SKM-1 treated with dmso at 0.1 percent for 144 hours (cell line): ENCODE measurements around the gene EPGN.

ENCODE experiments used
- DNase-seq: peaks from one replicate; lab custom pipeline; 2025; ENCODE audit not compliant: unreplicated experiment; lab: John Stamatoyannopoulos, UW

The EPGN gene

DNA sequence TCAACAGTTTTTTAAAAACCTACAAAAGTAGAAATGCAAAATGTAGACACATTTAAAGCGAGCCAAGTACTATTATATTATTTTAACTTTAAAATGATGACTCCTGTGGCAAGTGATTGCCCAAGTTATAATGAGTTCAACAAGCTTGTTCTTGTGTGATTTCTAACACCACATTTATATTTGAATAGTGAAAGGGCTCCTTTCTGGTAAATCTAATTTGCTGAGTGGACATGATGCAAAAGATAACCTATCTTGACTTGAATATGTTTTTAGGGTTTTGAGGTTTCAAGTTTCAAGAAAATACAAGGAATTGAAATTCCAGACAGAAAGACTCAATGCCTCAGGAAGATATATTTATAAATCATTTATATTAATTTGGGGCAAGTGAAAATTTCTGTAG is 1.1 kb upstream of the EPGN start:
- DNase-seq, result no peak

DNA sequence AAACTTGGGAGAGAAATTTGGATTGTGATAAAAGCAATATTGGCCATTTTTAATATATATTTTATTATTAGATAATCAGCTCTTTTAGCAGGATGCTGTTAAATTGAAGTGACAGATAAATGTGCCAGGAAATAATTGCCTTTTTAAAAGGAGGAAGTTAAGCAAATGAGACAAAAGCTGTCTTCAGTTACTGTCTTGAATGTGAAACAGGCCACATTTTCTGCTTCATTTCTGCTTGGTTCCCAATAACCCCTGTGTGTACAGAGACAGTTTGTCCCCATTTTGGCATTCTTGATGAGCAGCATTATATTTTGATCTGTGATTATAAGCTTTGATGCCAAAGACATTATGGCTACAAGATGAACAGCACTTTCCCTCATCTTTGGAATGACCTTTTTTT is 953 bp downstream of the EPGN start:
- DNase-seq, result no peak

DNA sequence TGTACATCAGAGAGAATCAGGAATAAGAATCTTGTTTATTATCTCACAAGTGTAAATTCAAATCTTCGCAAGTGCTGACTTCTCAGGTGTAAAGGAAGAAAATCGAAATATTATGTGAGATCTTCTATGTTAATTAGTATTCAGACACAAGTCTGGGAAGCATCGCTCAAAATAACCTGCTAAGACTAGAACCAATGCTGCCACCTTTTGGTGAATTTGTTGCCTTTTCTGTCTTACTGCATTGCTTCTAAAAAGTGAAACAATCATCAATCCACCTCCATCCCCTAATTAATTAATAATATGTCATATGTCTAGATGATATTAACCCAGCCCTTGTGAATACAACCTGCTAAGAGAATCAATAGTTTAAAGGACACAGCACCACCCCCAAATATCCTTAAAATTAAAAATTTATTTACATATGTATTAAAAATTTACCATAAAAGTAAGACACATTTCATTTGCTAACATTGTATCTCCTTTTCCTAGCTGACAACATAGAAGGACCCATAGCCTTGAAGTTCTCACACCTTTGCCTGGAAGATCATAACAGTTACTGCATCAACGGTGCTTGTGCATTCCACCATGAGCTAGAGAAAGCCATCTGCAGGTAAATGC is 3.5 kb downstream of the EPGN start:
- peak; percentile 42 for DNase-seq

DNA sequence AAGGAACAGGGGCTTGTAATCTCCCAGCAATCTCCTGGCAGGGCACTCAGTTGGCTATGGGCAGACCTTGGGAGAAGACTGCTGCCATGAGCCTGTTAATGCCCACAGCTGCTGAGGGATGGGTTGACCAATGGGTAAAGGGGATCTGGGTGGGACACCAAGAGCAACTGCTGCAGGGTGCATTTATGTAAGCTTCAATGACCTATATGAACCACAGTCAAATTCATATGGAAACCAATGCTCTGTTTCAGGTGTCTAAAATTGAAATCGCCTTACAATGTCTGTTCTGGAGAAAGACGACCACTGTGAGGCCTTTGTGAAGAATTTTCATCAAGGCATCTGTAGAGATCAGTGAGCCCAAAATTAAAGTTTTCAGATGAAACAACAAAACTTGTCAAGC is 6.1 kb downstream of the EPGN start:
- DNase-seq, result no peak

DNA sequence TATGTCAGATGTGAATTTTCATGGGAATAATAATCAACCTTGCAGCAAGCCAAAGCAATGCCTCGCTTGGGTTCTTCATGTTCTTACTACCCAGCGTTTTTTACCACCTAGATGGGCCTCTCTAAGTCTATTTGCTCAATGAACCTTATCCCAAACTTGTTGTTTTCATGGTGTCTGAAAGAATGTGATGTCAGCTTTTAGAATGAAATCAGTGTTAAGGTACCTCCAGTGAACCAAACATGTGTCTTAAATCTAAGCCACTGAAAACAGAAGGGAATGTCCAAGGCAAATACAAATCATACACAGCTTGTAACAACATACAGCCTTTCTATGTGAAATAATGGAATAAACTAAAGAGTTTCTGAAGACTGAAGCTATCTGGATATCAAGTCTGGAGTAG is 6.7 kb downstream of the EPGN start:
- no peak for DNase-seq

DNA sequence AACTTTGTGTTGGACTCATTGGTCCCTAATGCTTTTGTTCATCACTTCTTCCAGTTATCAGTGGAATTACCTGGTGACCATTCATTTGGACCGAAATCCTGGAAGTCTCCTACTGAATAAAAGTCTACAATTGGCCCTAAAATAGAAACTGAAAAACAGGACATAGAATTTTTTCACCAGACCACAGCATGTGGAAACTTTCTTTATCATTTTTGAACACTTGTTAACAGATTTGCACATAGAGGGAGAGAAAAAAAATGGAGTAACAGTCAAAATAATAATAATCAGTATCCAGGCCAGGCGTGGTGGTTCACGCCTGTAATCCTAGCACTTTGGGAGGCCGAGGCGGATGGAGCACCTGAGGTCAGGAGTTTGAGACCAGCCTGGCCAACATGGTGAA is 7.1 kb downstream of the EPGN start:
- no peak for DNase-seq

DNA sequence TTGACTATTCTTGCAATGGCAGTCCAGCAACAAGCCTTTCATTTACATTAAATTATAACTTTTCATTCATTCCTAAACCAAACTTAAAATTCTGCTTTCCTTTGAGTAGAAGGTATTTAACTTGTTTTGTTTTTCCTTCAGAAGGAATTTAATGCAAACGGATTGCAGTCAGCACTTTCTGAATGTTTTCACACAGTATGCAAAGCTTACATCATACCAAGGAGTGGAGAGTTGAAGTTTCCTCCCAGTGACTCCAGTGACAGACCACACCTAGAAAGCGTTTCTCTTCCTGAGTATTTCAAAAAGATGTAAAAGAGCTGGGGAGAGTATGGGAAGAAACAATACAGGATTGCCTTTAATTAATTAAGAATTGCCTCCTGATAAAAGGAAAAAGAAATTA is 8.1 kb downstream of the EPGN start:
- no peak for DNase-seq

DNA sequence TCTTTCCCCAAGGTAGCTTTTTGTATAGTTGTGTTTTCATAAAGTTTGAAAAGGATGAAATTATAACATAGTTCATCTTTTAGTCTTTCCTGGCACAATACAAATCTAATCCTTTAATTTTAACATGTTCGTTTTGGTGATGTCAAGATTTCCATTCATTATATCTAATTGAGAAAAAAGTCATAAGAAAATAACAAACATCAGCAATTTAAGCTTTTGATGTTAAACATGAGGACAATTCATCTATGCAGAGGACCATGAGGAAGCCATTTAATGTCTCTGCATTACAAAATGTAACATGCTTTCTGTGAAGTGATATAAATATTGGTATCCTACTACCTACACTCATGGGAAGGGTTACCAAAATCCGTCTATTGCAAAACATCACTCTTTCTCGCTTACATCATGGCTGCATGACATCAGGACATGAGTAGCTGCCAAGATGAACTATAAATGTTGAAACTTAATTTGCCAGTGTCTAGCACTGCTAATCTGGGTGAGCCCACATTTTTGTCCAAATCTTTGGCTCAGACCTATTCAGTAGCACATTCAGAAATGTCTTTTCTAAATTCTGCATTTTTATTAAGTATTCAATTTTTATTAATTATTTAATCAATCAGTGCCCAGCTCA is 9.5 kb downstream of the EPGN start:
- DNase-seq, result no peak

DNA sequence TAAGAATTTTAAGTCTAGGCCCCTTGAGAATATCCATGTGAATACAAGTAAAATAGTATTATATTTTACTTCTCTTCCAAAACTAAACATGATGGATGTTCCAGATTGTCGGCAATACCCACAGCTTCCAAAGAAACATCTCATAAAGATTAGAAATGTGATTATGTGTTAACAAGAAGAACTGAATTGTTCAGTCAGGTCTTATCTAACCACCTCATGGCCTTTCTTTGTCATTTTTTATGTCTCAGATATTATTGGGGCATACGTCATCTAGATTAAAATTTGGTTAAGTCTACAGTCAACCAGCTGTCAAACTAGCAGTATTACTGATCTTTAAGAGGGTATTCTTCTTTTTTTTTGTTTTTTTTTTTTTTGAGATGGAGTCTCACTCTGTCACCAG is 10.0 kb downstream of the EPGN start:
- no peak for DNase-seq

DNA sequence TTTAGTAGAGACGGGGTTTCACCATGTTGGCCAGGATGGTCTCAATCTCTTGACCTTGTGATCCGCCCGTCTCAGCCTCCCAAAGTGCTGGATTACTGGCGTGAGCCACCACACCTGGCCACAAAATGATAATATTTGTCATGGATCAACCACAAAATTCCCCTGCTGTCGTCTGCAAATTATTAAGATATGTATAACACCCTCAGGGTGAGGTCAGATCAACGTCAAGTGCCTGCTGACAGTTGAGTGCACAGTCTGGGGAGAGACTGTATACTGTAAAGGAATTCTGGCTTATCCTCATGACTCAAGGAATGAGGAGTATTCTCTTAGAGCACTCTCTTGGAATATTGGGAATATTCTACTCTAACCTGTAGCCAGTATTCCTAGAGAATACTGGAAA is 11.2 kb downstream of the EPGN start:
- DNase-seq, result no peak

DNA sequence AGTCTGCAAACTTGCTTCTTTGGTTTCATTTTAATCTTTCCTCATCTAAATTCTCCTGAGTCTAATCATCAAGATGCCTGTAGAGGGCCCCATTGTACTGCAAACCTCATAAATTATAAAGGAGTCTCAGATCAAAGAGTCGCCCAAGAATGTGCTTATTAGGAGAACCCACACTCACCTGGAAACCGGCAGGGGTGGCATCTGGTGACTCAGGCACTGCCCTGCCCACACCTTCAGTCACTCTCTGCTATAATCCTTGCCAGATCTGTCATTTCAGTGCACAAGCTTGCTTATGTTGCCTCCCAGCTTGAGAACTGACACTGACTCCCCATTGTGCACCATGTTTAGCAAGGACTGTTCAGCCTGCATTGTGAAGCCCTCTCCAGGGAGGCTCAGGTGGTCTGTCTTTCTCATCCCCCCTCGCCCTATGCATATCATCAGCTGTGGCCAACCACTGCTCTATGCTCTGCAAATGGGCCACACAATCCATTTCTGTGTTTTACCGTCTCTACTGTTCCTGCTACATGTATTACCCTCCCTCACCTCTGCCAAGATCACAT is 12.4 kb downstream of the EPGN start:
- peak; percentile 52 for DNase-seq

DNA sequence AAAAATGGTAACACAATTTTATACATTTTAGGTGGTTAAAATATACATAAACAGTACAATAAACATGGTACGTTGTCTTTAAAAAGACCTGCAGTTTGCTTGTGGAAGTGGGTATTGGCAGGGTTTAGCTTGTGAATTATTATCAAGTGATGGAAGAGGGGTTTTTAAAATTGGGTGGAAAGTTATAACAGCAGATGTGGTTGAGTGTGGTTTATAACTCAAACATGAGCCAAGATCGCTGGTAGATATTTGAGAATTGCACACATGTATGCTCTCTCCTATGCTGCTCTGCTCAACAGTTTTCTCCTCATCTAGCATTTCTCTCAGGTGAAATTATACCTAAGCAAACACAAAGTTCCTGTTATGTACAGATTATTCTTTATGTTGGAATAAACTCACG is 14.0 kb downstream of the EPGN start:
- DNase-seq, result no peak

DNA sequence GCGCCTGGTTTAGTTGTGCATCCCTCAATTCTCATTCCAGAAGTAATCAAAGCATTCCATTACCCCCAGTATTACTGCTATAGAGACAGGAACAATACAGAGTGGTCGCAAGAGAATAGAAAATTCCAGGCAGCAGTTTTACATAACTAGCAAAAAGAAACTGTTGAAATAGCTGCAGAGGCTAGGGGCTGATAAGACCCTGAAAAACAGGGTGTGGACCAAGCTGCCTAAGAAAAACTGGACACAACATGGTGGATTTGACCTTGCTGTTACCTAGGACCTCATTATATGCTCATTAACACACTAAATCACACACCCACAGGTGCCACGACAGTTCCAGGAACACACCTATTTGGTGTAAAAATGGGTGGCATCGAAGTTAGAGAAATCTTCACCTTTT is 15.4 kb downstream of the EPGN start:
- no peak for DNase-seq

DNA sequence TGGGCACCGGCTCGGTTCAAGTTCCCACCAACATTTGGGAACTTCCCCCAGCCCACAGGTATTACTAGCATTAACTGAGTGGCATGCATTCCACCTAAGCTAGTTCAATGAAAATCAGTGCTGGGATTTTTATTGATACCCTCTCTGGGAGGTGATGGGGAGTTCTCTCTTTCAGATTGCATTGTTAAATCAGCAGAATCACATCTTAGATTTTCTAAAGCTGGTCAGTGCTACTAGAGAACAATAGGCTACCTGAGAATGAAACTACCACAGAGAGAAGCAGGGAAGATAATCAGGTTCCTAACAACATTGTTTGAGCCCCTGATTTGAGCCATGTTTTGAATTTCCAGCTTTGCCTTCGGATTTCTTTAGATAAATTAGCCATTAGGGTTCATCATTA is 16.0 kb downstream of the EPGN start:
- DNase-seq, result no peak

DNA sequence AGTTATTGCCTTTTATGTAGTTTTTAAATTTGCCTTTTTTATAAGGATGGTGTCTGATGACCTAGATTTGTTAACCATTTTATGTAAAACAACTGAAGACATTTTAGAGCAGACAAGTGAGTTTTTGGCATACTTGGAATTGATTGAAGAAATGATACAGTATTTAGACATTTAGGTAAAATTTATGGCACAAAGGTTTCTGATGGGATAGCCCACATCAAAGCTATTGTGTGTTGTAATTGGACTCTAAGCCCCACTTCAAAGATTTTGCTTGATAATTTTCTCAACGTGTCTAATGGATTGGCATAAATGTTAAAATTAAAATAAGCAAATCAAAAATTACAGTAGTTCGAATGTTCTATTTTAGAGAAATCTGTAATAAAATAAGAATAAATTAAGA is 17.6 kb downstream of the EPGN start:
- no peak for DNase-seq

DNA sequence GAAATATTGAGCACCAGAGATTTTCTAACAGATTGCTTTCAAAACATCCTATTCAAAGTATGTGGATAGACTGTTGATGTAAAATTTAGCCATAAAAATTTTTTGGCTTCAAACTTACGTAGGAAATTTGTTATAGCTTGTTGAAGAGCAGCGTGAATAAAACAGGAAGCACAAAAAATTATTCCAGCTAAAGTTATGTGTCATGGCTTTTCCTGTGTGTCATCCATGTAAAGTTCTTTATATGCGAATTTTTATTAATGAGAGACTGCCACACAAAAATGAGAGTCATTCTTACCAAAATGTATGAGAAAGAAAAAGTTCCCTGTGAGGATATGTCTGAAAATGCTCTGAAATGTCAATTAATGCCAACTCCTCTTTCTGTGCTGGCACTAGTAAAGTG is 19.5 kb downstream of the EPGN start:
- DNase-seq, result no peak

DNA sequence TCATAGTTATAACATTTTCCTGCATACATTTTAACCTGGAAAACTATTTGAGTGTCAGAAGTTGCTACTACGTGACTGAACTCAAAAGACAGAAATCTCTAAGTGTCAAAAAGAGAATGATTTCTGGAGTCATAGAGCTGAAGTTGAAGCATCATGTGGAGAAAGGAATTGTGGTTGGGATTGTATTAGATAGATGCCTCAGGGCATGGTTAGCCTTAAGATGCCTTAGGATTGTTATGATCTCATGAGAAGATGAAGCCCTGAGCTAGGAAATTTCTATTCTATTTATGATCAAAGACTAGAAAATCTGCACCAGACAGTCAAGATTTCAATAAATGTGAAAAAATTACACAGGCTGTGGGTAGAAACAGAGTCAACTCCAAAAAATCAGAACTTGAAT is 20.2 kb downstream of the EPGN start:
- no peak for DNase-seq

DNA sequence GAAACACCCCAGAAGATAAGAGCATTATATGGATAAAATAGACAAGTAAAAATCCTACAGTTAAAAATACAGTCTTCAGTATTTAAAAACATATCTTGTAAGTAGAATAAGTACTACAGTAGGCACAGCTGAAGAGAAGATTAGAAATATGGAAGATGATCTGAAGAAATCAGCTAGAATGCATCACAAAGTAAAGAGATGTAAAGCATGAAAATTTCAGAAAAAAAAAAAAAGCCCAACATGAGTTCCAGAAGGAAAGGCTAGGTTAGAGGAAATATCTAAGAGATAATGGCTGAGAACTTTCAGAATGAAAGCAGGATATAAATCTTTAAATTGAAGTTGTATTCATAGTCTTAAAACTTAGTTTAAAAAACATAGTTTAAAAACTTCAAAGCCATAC is 21.0 kb downstream of the EPGN start:
- no peak for DNase-seq

DNA sequence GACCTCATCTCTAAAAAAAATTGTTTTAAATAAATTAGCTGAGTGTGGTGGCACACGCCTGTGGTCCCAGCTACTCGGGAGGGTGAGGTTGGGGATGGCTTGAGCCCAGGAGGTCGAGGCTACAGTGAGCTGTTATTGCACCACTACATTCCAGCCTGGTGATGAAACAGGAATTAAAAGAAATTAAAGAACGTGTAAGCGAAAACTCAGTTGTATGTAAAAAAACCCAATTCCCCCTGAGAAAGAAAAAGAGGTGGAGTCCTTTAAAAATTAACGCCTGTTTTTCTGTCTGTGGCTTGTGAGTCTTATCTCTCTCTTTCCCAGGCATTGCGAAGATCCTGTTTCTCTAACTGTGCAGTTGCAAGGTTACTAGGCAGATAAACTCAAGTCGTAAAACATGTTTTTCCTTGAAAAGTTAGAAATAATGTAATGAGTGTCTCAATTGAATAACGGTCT is 22.1 kb downstream of the EPGN start:
- no peak for DNase-seq

DNA sequence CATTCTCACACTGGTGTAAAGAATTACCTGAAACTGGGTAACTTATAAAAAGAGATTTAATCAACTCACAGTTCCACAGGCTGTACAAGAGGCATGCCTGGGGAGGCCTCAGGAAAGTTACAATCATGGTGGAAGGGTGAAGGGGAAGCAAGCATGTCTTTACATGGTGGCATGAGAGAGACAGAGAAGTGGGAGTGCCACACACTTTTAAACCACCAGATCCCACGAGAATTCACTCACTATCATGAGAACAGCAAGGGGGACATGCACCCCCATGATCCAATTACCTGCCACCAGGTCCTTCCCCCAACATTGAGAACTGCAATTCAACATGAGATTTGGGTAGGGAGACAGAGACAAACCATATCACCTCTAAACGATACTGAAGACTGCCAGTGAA is 23.0 kb downstream of the EPGN start:
- no peak for DNase-seq

DNA sequence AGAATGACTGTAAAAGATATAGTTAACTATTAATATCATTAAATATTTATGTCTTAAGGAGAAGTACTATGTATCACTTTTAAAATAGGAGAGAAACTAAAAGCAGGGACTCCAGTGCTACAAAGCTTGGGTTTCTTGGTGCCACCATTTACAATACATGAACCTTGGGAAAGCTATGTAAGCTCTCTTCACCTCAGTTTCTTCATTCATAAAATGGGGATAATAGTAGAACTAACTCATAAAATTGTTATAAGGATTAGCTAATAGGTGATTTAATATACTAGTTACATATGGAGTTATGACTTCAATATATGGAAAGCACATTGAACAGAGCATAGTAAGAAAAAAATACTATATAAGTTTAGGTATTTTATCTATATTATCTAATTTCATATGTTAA is 23.7 kb downstream of the EPGN start:
- DNase-seq, result no peak

DNA sequence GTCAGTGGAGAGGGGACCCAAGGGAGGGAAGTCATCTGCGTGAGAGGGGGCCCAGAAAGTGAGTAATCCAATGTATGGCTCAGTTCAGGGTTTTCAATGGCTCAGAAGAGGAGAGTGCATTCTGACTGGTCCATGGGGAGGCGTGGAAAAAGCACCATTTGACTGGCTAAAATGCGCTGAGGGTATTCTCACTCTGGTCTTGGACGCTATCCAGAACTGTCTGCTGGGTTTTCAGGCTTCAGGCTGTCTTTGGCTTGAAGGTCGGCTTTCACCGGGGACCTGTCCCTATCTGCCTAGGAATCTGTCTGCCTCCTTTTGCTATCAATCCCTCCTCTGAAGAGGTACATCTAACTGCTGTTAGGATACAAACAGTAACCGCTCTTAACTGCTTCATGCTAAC is 26.4 kb downstream of the EPGN start:
- DNase-seq, result no peak
